ENCODE data around the gene NOTO.

The NOTO gene

GRCh38 chr2:73237168-73237567 lies 34.8 kb downstream of the NOTO start:
- no peak overlapping the region for H4K8ac ChIP-seq (ENCODE audit: low read length)
- H3K4ac ChIP-seq (ENCODE audit: low read depth in 1 of 2, low read length in 2 of 2), result no peak overlapping the region
- H3K4me2 ChIP-seq (ENCODE audit: low read length, poor library complexity, severe bottlenecking), result no peak overlapping the region
- no peak overlapping the region for H3K4me3 ChIP-seq (ENCODE audit: insufficient read depth in 1 of 2, low read depth in 1 of 2, low read length in 2 of 2)
- H3K14ac ChIP-seq (ENCODE audit: low read length in 2 of 2), result no peak overlapping the region
- peaks cover 4 to 25% of the 10 kb centered on the region in 2 experiments for H3K36me3 ChIP-seq (ENCODE audit: control insufficient read depth in 1 of 2, insufficient read depth in 2 of 2, low read depth in 1 of 2, low read length in 2 of 2)
- no peak overlapping the region for H3K23ac ChIP-seq (ENCODE audit: low read length in 2 of 2)
- H2AK5ac ChIP-seq (ENCODE audit: low read length, severe bottlenecking), result no peak overlapping the region
- H3K4me1 ChIP-seq (ENCODE audit: control insufficient read depth, insufficient read depth, low read depth, low read length), result peaks cover 16% of the 10 kb centered on the region
- H2BK12ac ChIP-seq (ENCODE audit: low read length in 2 of 2), result no peak overlapping the region
- H3K9ac ChIP-seq (ENCODE audit: low read length), result no peak overlapping the region
- H3K18ac ChIP-seq (ENCODE audit: low read depth in 1 of 2, low read length in 2 of 2), result no peak overlapping the region
- no peak for DNase-seq
- no peak overlapping the region for H2BK5ac ChIP-seq (ENCODE audit: low read depth, low read length, poor library complexity, severe bottlenecking)
- WGBS, result 100% methylated on average over 1 of the region's 1 CpG
- no peak overlapping the region for H3K27ac ChIP-seq (ENCODE audit: low read length, poor library complexity, severe bottlenecking)
- H4K91ac ChIP-seq (ENCODE audit: low read length), result no peak overlapping the region
- H2BK15ac ChIP-seq (ENCODE audit: low read depth, poor library complexity, severe bottlenecking), result no peak overlapping the region
- H3K79me1 ChIP-seq (replicated peaks; ENCODE audit: low read length, poor library complexity, severe bottlenecking), result peaks cover 14% of the 10 kb centered on the region
- no peaks in the 10 kb centered on the region for H3K9me3 ChIP-seq (ENCODE audit: control insufficient read depth, low read length)
- no peak overlapping the region for H2AFZ ChIP-seq (ENCODE audit: low read depth, low read length)
- no peaks in the 10 kb centered on the region for H3K27me3 ChIP-seq (ENCODE audit: control insufficient read depth in 1 of 2, insufficient read depth in 1 of 2, low read length in 2 of 2)
- H2BK120ac ChIP-seq (ENCODE audit: low read depth, low read length), result no peak overlapping the region

GRCh38 chr2:73238149-73238548 lies 35.8 kb downstream of the NOTO start:
- peak overlapping the region; percentile 19 for H3K9ac ChIP-seq (ENCODE audit: low read length)
- H3K27me3 ChIP-seq (ENCODE audit: control insufficient read depth in 1 of 2, insufficient read depth in 1 of 2, low read length in 2 of 2), result no peaks in the 10 kb centered on the region
- H2AK5ac ChIP-seq (ENCODE audit: low read length, severe bottlenecking), result no peak overlapping the region
- H3K18ac ChIP-seq (ENCODE audit: low read depth in 1 of 2, low read length in 2 of 2), result no peak overlapping the region
- peaks cover 8 to 34% of the 10 kb centered on the region in 2 experiments for H3K36me3 ChIP-seq (ENCODE audit: control insufficient read depth in 1 of 2, insufficient read depth in 2 of 2, low read depth in 1 of 2, low read length in 2 of 2)
- H3K79me1 ChIP-seq (replicated peaks; ENCODE audit: low read length, poor library complexity, severe bottlenecking), result peaks cover 10% of the 10 kb centered on the region
- H2BK120ac ChIP-seq (ENCODE audit: low read depth, low read length), result no peak overlapping the region
- H2AFZ ChIP-seq (ENCODE audit: low read depth, low read length), result no peak overlapping the region
- H3K4me2 ChIP-seq (ENCODE audit: low read length, poor library complexity, severe bottlenecking), result no peak overlapping the region
- H4K8ac ChIP-seq (ENCODE audit: low read length), result no peak overlapping the region
- no peak overlapping the region for H4K91ac ChIP-seq (ENCODE audit: low read length)
- H3K4me1 ChIP-seq (ENCODE audit: control insufficient read depth, insufficient read depth, low read depth, low read length), result peaks cover 14% of the 10 kb centered on the region
- H3K4me3 ChIP-seq (ENCODE audit: insufficient read depth in 1 of 2, low read depth in 1 of 2, low read length in 2 of 2), result no peak overlapping the region
- H2BK5ac ChIP-seq (ENCODE audit: low read depth, low read length, poor library complexity, severe bottlenecking), result no peak overlapping the region
- no peak overlapping the region for H2BK15ac ChIP-seq (ENCODE audit: low read depth, poor library complexity, severe bottlenecking)
- H3K27ac ChIP-seq (ENCODE audit: low read length, poor library complexity, severe bottlenecking), result no peak overlapping the region
- H2BK12ac ChIP-seq (ENCODE audit: low read length in 2 of 2), result no peak overlapping the region
- no peak for DNase-seq
- no peak overlapping the region for H3K14ac ChIP-seq (ENCODE audit: low read length in 2 of 2)
- no peak overlapping the region for H3K23ac ChIP-seq (ENCODE audit: low read length in 2 of 2)
- WGBS, result 88% methylated on average over 2 of the region's 3 CpGs
- no peaks in the 10 kb centered on the region for H3K9me3 ChIP-seq (ENCODE audit: control insufficient read depth, low read length)
- no peak overlapping the region for H3K4ac ChIP-seq (ENCODE audit: low read depth in 1 of 2, low read length in 2 of 2)

GRCh38 chr2:73238976-73239375 lies 36.6 kb downstream of the NOTO start:
- H2BK5ac ChIP-seq (ENCODE audit: low read depth, low read length, poor library complexity, severe bottlenecking), result no peak overlapping the region
- H2BK15ac ChIP-seq (ENCODE audit: low read depth, poor library complexity, severe bottlenecking), result no peak overlapping the region
- no peak overlapping the region for H3K4me3 ChIP-seq (ENCODE audit: insufficient read depth in 1 of 2, low read depth in 1 of 2, low read length in 2 of 2)
- H3K18ac ChIP-seq (ENCODE audit: low read depth in 1 of 2, low read length in 2 of 2), result no peak overlapping the region
- H3K14ac ChIP-seq (ENCODE audit: low read length in 2 of 2), result no peak overlapping the region
- no peak for DNase-seq
- H3K9ac ChIP-seq (ENCODE audit: low read length), result peak overlapping the region; percentile 62
- 100% methylated on average over 1 of the region's 1 CpG for whole genome bisulfite sequencing
- H2BK120ac ChIP-seq (ENCODE audit: low read depth, low read length), result no peak overlapping the region
- no peak overlapping the region for H2AK5ac ChIP-seq (ENCODE audit: low read length, severe bottlenecking)
- no peak overlapping the region for H3K23ac ChIP-seq (ENCODE audit: low read length in 2 of 2)
- no peak overlapping the region for H3K4ac ChIP-seq (ENCODE audit: low read depth in 1 of 2, low read length in 2 of 2)
- H3K27ac ChIP-seq (ENCODE audit: low read length, poor library complexity, severe bottlenecking), result no peak overlapping the region
- peaks cover 14% of the 10 kb centered on the region for H3K79me1 ChIP-seq (replicated peaks; ENCODE audit: low read length, poor library complexity, severe bottlenecking)
- no peak overlapping the region for H4K8ac ChIP-seq (ENCODE audit: low read length)
- peaks cover 10 to 42% of the 10 kb centered on the region in 2 experiments for H3K36me3 ChIP-seq (ENCODE audit: control insufficient read depth in 1 of 2, insufficient read depth in 2 of 2, low read depth in 1 of 2, low read length in 2 of 2)
- H3K4me1 ChIP-seq (ENCODE audit: control insufficient read depth, insufficient read depth, low read depth, low read length), result peaks cover 14% of the 10 kb centered on the region
- H4K91ac ChIP-seq (ENCODE audit: low read length), result no peak overlapping the region
- no peaks in the 10 kb centered on the region for H3K9me3 ChIP-seq (ENCODE audit: control insufficient read depth, low read length)
- H2AFZ ChIP-seq (ENCODE audit: low read depth, low read length), result no peak overlapping the region
- H3K27me3 ChIP-seq (ENCODE audit: control insufficient read depth in 1 of 2, insufficient read depth in 1 of 2, low read length in 2 of 2), result no peaks in the 10 kb centered on the region
- no peak overlapping the region for H2BK12ac ChIP-seq (ENCODE audit: low read length in 2 of 2)
- no peak overlapping the region for H3K4me2 ChIP-seq (ENCODE audit: low read length, poor library complexity, severe bottlenecking)

GRCh38 chr2:73239776-73240175 lies 37.4 kb downstream of the NOTO start:
- Histone ChIP-seq H2BK120ac (ENCODE audit: low read depth, low read length) (no peak overlapping the region), H3K23ac (ENCODE audit: low read length in 2 of 2) (no peak overlapping the region), H3K9ac (ENCODE audit: low read length) (peak overlapping the region; percentile 62), H3K9me3 (ENCODE audit: control insufficient read depth, low read length) (no peaks in the 10 kb centered on the region), H3K4me3 (ENCODE audit: insufficient read depth in 1 of 2, low read depth in 1 of 2, low read length in 2 of 2) (no peak overlapping the region), H4K91ac (ENCODE audit: low read length) (no peak overlapping the region), H4K8ac (ENCODE audit: low read length) (no peak overlapping the region), H2BK12ac (ENCODE audit: low read length in 2 of 2) (no peak overlapping the region), H2AK5ac (ENCODE audit: low read length, severe bottlenecking) (no peak overlapping the region), H3K4ac (ENCODE audit: low read depth in 1 of 2, low read length in 2 of 2) (no peak overlapping the region), H3K27me3 (ENCODE audit: control insufficient read depth in 1 of 2, insufficient read depth in 1 of 2, low read length in 2 of 2) (no peaks in the 10 kb centered on the region), H3K27ac (ENCODE audit: low read length, poor library complexity, severe bottlenecking) (no peak overlapping the region), H3K4me1 (ENCODE audit: control insufficient read depth, insufficient read depth, low read depth, low read length) (peaks cover 14% of the 10 kb centered on the region), H3K36me3 (ENCODE audit: control insufficient read depth in 1 of 2, insufficient read depth in 2 of 2, low read depth in 1 of 2, low read length in 2 of 2) (peaks cover 16 to 50% of the 10 kb centered on the region in 2 experiments), H3K79me1 (replicated peaks; ENCODE audit: low read length, poor library complexity, severe bottlenecking) (peaks cover 22% of the 10 kb centered on the region), H3K14ac (ENCODE audit: low read length in 2 of 2) (no peak overlapping the region), H3K18ac (ENCODE audit: low read depth in 1 of 2, low read length in 2 of 2) (no peak overlapping the region), H2BK15ac (ENCODE audit: low read depth, poor library complexity, severe bottlenecking) (no peak overlapping the region), H3K4me2 (ENCODE audit: low read length, poor library complexity, severe bottlenecking) (no peak overlapping the region), H2BK5ac (ENCODE audit: low read depth, low read length, poor library complexity, severe bottlenecking) (no peak overlapping the region), H2AFZ (ENCODE audit: low read depth, low read length) (no peak overlapping the region)
- 81% methylated on average over 3 of the region's 3 CpGs for WGBS
- DNase-seq, result peak; percentile 13
